Keratinocyte (primary cell): ENCODE data around the gene MAP4K3. TPM values are rescaled to one million over a fixed set of nuclear protein-coding genes. Genes with fewer than 3 reads are reported as not detected.

Experiments
- DNase-seq: peaks from one replicate; pipeline ENCODE4 v3.0.0-alpha.2; 2011; ENCODE audit warnings: low read depth, missing footprints, low spot score
- FAIRE-seq: peaks from 2 replicates; lab custom pipeline; 2011; peaks lifted over from hg19 to GRCh38; lab: Jason Lieb, UNC
- H2AFZ ChIP-seq: 2 replicates; pipeline ENCODE4 v1.6.0; 2012; ENCODE audit warnings: low read length, control low read depth, inconsistent platforms; ENCODE audit not compliant: control insufficient read depth
- H3K27ac ChIP-seq: 2 replicates; pipeline ENCODE4 v1.5.1; 2011; ENCODE audit warnings: low read length; ENCODE audit not compliant: control insufficient read depth, insufficient read depth
- H3K27me3 ChIP-seq: 3 replicates; pipeline ENCODE4 v1.6.0; 2011; ENCODE audit warnings: low read length; ENCODE audit not compliant: control insufficient read depth, insufficient read depth; ENCODE audit errors: extremely low read depth
- H3K36me3 ChIP-seq, 2 experiments: 2 replicates in 1 of 2; 3 replicates in 1 of 2; pipeline ENCODE4 v1.5.1; 2011; ENCODE audit warnings: low read length in 2 of 2, mild to moderate bottlenecking in 1 of 2; ENCODE audit not compliant: control insufficient read depth in 2 of 2, insufficient read depth in 2 of 2; ENCODE audit errors: extremely low read depth in 1 of 2
- H3K4me1 ChIP-seq: 3 replicates; pipeline ENCODE4 v1.5.1; 2011; ENCODE audit warnings: low read length; ENCODE audit not compliant: control insufficient read depth, insufficient read depth; ENCODE audit errors: extremely low read depth
- H3K4me2 ChIP-seq: 3 replicates; pipeline ENCODE4 v1.6.0; 2011; ENCODE audit warnings: low read depth, low read length; ENCODE audit not compliant: control insufficient read depth, insufficient read depth; ENCODE audit errors: extremely low read depth
- H3K4me3 ChIP-seq, 3 experiments: fragments of 200-600 bp in 1 of 3; sonication (generic) in 1 of 3; 2 replicates in 2 of 3; 3 replicates in 1 of 3; pipeline ENCODE4 v1.5.1; 2011 to 2016; ENCODE audit warnings: low read length in 3 of 3, mild to moderate bottlenecking in 3 of 3, control low read depth in 2 of 3, inconsistent platforms in 1 of 3, low read depth in 1 of 3, mixed read lengths in 1 of 3, mixed run types in 1 of 3, moderate library complexity in 1 of 3; ENCODE audit not compliant: control insufficient read depth in 2 of 3, insufficient read depth in 2 of 3; ENCODE audit errors: extremely low read depth in 1 of 3
- H3K79me2 ChIP-seq: 2 replicates; pipeline ENCODE4 v1.6.0; 2012; ENCODE audit warnings: low read length; ENCODE audit not compliant: control insufficient read depth, insufficient read depth
- H3K9ac ChIP-seq: 3 replicates; pipeline ENCODE4 v1.6.0; 2011; ENCODE audit warnings: low read length; ENCODE audit not compliant: control insufficient read depth, insufficient read depth; ENCODE audit errors: extremely low read depth
- H3K9me1 ChIP-seq: 3 replicates; pipeline ENCODE4 v1.6.0; 2011; ENCODE audit warnings: low read length; ENCODE audit not compliant: control insufficient read depth, insufficient read depth; ENCODE audit errors: extremely low read depth
- H3K9me3 ChIP-seq: 2 replicates; pipeline ENCODE4 v1.5.1; 2012; ENCODE audit warnings: low read depth, low read length; ENCODE audit not compliant: control insufficient read depth
- H4K20me1 ChIP-seq: 3 replicates; pipeline ENCODE4 v1.6.0; 2011; ENCODE audit warnings: low read length; ENCODE audit not compliant: control insufficient read depth, insufficient read depth; ENCODE audit errors: extremely low read depth
- EZH2 ChIP-seq: IDR thresholded peaks from one replicate; pipeline ENCODE4 v1.6.1; 2012; ENCODE audit warnings: inconsistent platforms, mild to moderate bottlenecking, low read length, moderate library complexity
- dilution Hi-C: fragments of 300-500 bp; cut with MboI; formaldehyde crosslinking; loops from one replicate; pipeline ENCODE4 v1.7.0; 2020; ENCODE audit warnings: low sequenced_read_pairs; ENCODE audit not compliant: extremely low pct_ligation_motif_present
- polyA plus RNA-seq, 5 experiments: library from polyadenylated mRNA; depleted of rRNA in 3 of 5; stranded (reverse) in 3 of 5; stranded (forward) in 1 of 5; unstranded in 1 of 5; fragments of >200 nt; gene quantifications; 1 replicate in 1 of 5; 2 replicates in 3 of 5; 3 replicates in 1 of 5; pipeline versions ENCODE4 v1.2.1 to v1.2.3, GENCODE V29; 2011 to 2012; ENCODE audit warnings: missing spikeins in 2 of 5, low read depth in 1 of 5, low replicate concordance in 1 of 5
- TF ChIP-seq, protein P1 (sequence below), 3 experiments: IDR thresholded peaks in 1 of 3; conservative IDR thresholded peaks in 1 of 3; optimal IDR thresholded peaks in 1 of 3; 2 replicates in 2 of 3; 3 replicates in 1 of 3; pipeline versions ENCODE3 to v1.5.1; 2011; ENCODE audit warnings: low read length in 3 of 3, mild to moderate bottlenecking in 3 of 3, moderate library complexity in 2 of 3, control low read depth in 1 of 3, inconsistent platforms in 1 of 3; ENCODE audit not compliant: insufficient read depth in 2 of 3; ENCODE audit errors: extremely low read depth in 1 of 3

The MAP4K3 gene
- polyA plus RNA-seq, 1 donor (not counting 4 experiments of a cell fraction or from before 2014, with no cell fraction given), result 19.4 TPM

- H3K4me2 ChIP-seq, result no peak overlapping the region
- peaks cover 34% of the 10 kb centered on the region for H3K4me1 ChIP-seq
- DNase-seq, result no peak
- H3K27ac ChIP-seq, result no peak overlapping the region
- no peak overlapping the region for H2AFZ ChIP-seq
- H3K27me3 ChIP-seq, result no peaks in the 10 kb centered on the region
- peaks cover 84% of the 10 kb centered on the region for H3K79me2 ChIP-seq
- peaks cover 0 to 1% of the 10 kb centered on the region in 2 experiments for H3K36me3 ChIP-seq
- H3K9ac ChIP-seq, result no peak overlapping the region
- no peaks in the 10 kb centered on the region for H4K20me1 ChIP-seq
- no peak for FAIRE-seq
- dilution Hi-C loops, result no loop called here
- H3K9me3 ChIP-seq, result no peaks in the 10 kb centered on the region
- TF ChIP-seq, protein P1, sequence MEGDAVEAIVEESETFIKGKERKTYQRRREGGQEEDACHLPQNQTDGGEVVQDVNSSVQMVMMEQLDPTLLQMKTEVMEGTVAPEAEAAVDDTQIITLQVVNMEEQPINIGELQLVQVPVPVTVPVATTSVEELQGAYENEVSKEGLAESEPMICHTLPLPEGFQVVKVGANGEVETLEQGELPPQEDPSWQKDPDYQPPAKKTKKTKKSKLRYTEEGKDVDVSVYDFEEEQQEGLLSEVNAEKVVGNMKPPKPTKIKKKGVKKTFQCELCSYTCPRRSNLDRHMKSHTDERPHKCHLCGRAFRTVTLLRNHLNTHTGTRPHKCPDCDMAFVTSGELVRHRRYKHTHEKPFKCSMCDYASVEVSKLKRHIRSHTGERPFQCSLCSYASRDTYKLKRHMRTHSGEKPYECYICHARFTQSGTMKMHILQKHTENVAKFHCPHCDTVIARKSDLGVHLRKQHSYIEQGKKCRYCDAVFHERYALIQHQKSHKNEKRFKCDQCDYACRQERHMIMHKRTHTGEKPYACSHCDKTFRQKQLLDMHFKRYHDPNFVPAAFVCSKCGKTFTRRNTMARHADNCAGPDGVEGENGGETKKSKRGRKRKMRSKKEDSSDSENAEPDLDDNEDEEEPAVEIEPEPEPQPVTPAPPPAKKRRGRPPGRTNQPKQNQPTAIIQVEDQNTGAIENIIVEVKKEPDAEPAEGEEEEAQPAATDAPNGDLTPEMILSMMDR (optimal IDR thresholded peaks at IDR 0.05 in 1 of 3, IDR thresholded peaks at IDR 0.05 in 1 of 3, conservative IDR thresholded peaks at IDR 0.05 in 1 of 3; ENCODE audit: extremely low read depth in 1 of 3, insufficient read depth in 2 of 3, low read length in 3 of 3), result no peak
- TF ChIP-seq EZH2, result no peak
- H3K9me1 ChIP-seq, result no peaks in the 10 kb centered on the region
- no peak overlapping the region for H3K4me3 ChIP-seq
Measured at GRCh38 chr2:39408351-39409136, 28.5 kb downstream of the MAP4K3 start.

- no peaks in the 10 kb centered on the region for H3K27me3 ChIP-seq
- H3K9ac ChIP-seq, result no peak overlapping the region
- H3K9me1 ChIP-seq, result no peaks in the 10 kb centered on the region
- H3K9me3 ChIP-seq, result no peaks in the 10 kb centered on the region
- H3K4me1 ChIP-seq, result peaks cover 38% of the 10 kb centered on the region
- DNase-seq (no peak), FAIRE-seq (no peak)
- no peak overlapping the region for H2AFZ ChIP-seq
- no peak overlapping the region for H3K4me3 ChIP-seq
- dilution Hi-C loops, result no loop called here
- peaks cover 83% of the 10 kb centered on the region for H3K79me2 ChIP-seq
- H3K4me2 ChIP-seq, result no peak overlapping the region
- no peak overlapping the region for H3K27ac ChIP-seq
- TF ChIP-seq, protein P1 (optimal IDR thresholded peaks at IDR 0.05 in 1 of 3, IDR thresholded peaks at IDR 0.05 in 1 of 3, conservative IDR thresholded peaks at IDR 0.05 in 1 of 3; ENCODE audit: extremely low read depth in 1 of 3, insufficient read depth in 2 of 3, low read length in 3 of 3), result no peak
- no peak for TF ChIP-seq EZH2
- H3K36me3 ChIP-seq, result peaks cover 0 to 1% of the 10 kb centered on the region in 2 experiments
- H4K20me1 ChIP-seq, result no peaks in the 10 kb centered on the region
Measured at GRCh38 chr2:39407516-39408296, 29.4 kb downstream of the MAP4K3 start.
